B cell (primary cell): ENCODE data around the gene PPT2. TPM values are rescaled to one million over a fixed set of nuclear protein-coding genes. Genes with fewer than 3 reads are reported as not detected.

Experiments used
- ATAC-seq: fragments of 200-7000 bp; cut with Tn5 transposase; one replicate; pipeline ENCODE4 v1.10.0; 2021; ENCODE audit warnings: low read depth, mild to moderate bottlenecking, moderate number of reproducible peaks, moderate library complexity
- CTCF ChIA-PET: fragments of 350-600 bp; sonication (Branson Sonifier 250); formaldehyde crosslinking; loops from one replicate; lab custom pipeline; 2021; ENCODE audit warnings: antibody characterized with exemption, inconsistent platforms; lab: Charles Lee
- POLR2A ChIA-PET: fragments of 350-600 bp; sonication (Branson Sonifier 250); formaldehyde crosslinking; loops from one replicate; lab custom pipeline; 2021; ENCODE audit warnings: antibody characterized with exemption; lab: Charles Lee
- DNase-seq: peaks from one replicate; pipeline ENCODE4 v3.0.0; 2013
- H2AFZ ChIP-seq: 2 replicates; pipeline ENCODE4 v1.6.1; 2012; ENCODE audit warnings: mild to moderate bottlenecking, low read depth, low read length; ENCODE audit not compliant: insufficient read depth, poor library complexity, severe bottlenecking
- H3K27ac ChIP-seq, 2 donors: 1 replicate in 1 of 2; 2 replicates in 1 of 2; pipeline ENCODE4 v1.5.1; 2012 to 2013; ENCODE audit warnings: low read length in 2 of 2, mild to moderate bottlenecking in 2 of 2, moderate library complexity in 1 of 2
- H3K27me3 ChIP-seq, 4 experiments: fragments of 200-600 bp in 1 of 4; sonication (generic) in 1 of 4; replicated peaks in 1 of 4; 1 replicate in 2 of 4; 2 replicates in 2 of 4; pipeline versions ENCODE4 v1.6.1 to v1.7.0; 2013 to 2016; ENCODE audit warnings: low read length in 3 of 4, mild to moderate bottlenecking in 2 of 4, mixed read lengths in 1 of 4, moderate library complexity in 1 of 4; ENCODE audit not compliant: insufficient read depth in 4 of 4, control insufficient read depth in 3 of 4; ENCODE audit errors: control extremely low read depth in 1 of 4
- H3K36me3 ChIP-seq, 2 experiments: replicated peaks in 1 of 2; 1 replicate in 1 of 2; 2 replicates in 1 of 2; pipeline versions ENCODE4 v1.6.1 to v1.7.1; 2013; ENCODE audit warnings: low read length in 1 of 2; ENCODE audit not compliant: insufficient read depth in 2 of 2, control insufficient read depth in 1 of 2; ENCODE audit errors: control extremely low read depth in 1 of 2, extremely low read depth in 1 of 2
- H3K4me1 ChIP-seq, 2 donors: fragments of 200-600 bp in 1 of 2; sonication (generic) in 1 of 2; 1 replicate in 1 of 2; 2 replicates in 1 of 2; pipeline versions ENCODE4 v1.5.1 to v1.6.1; 2013 to 2017; ENCODE audit warnings: low read length in 2 of 2; ENCODE audit not compliant: control insufficient read depth in 2 of 2, insufficient read depth in 2 of 2
- H3K4me2 ChIP-seq: replicated peaks from 2 replicates; pipeline ENCODE3; 2012; ENCODE audit warnings: mild to moderate bottlenecking, low read depth, low read length; ENCODE audit not compliant: poor library complexity, severe bottlenecking
- H3K4me3 ChIP-seq, 5 experiments: fragments of 200-600 bp in 1 of 5; sonication (generic) in 1 of 5; 1 replicate in 3 of 5; 2 replicates in 2 of 5; pipeline versions ENCODE4 v1.5.1 to v1.7.0; 2011 to 2016; ENCODE audit warnings: low read length in 4 of 5, mild to moderate bottlenecking in 4 of 5, low read depth in 2 of 5, control low read depth in 1 of 5, moderate library complexity in 1 of 5; ENCODE audit not compliant: insufficient read depth in 1 of 5; ENCODE audit errors: control extremely low read depth in 1 of 5, extremely low read depth in 1 of 5
- H3K79me2 ChIP-seq: fragments of 200-600 bp; sonication (generic); one replicate; pipeline ENCODE4 v1.6.0; 2016; ENCODE audit warnings: low read length; ENCODE audit not compliant: control insufficient read depth, insufficient read depth
- H3K9ac ChIP-seq: fragments of 200-600 bp; sonication (generic); 2 replicates; pipeline ENCODE4 v1.6.1; 2017; ENCODE audit warnings: mild to moderate bottlenecking, low read length, moderate library complexity
- H3K9me3 ChIP-seq, 3 donors: one replicate each; pipeline versions ENCODE4 v1.6.1 to v1.7.1; 2013; ENCODE audit warnings: low read length in 2 of 3; ENCODE audit not compliant: control insufficient read depth in 2 of 3, insufficient read depth in 1 of 3; ENCODE audit errors: control extremely low read depth in 1 of 3
- H4K20me1 ChIP-seq: 2 replicates; pipeline ENCODE4 v1.6.0; 2012; ENCODE audit warnings: mild to moderate bottlenecking, low read length; ENCODE audit not compliant: insufficient read depth, control insufficient read depth, poor library complexity, severe bottlenecking
- H3K27ac Mint-ChIP-seq: one replicate; pipeline ENCODE4 v1.8.0; 2021; ENCODE audit warnings: mixed read lengths
- H3K27me3 Mint-ChIP-seq: one replicate; pipeline ENCODE4 v1.8.0; 2021; ENCODE audit warnings: mixed read lengths
- H3K4me1 Mint-ChIP-seq: one replicate; pipeline ENCODE4 v1.8.0; 2021; ENCODE audit warnings: mixed read lengths
- H3K4me3 Mint-ChIP-seq: one replicate; pipeline ENCODE4 v1.8.0; 2021; ENCODE audit warnings: mixed read lengths
- H3K9me3 Mint-ChIP-seq: one replicate; pipeline ENCODE4 v1.8.0; 2022; ENCODE audit warnings: mixed read lengths; ENCODE audit not compliant: insufficient read depth
- CTCF ChIP-seq: fragments of 200-600 bp; IDR thresholded peaks from one replicate; pipeline ENCODE4 v1.8.0; 2022; ENCODE audit warnings: antibody characterized with exemption, mild to moderate bottlenecking
- EZH2 ChIP-seq: IDR thresholded peaks from 2 replicates; pipeline ENCODE4 v1.6.1; 2012; ENCODE audit warnings: borderline replicate concordance, low read depth, mild to moderate bottlenecking, moderate library complexity, low read length; ENCODE audit not compliant: insufficient read depth, poor library complexity, severe bottlenecking
- WGBS: methylation state at CpG from one replicate; pipeline ENCODE4 v1.1.5; 2013; ENCODE audit warnings: missing lambda C conversion rate; ENCODE audit not compliant: insufficient coverage; 5-methylcytosine and 5-hydroxymethylcytosine counted together
- intact Hi-C: fragments of 100-400 bp; cut with micrococcal nuclease; formaldehyde crosslinking; loops from one replicate; pipeline ENCODE4 v1.10.0; 2022
- polyA plus RNA-seq: library from polyadenylated mRNA; depleted of rRNA; stranded (reverse); fragments of >200 nt; gene quantifications from 2 replicates; pipeline ENCODE4 v1.2.3, GENCODE V29; 2012
- total RNA-seq, 2 donors: library from RNA; stranded (reverse); fragments of 120-200 nt in 1 of 2; gene quantifications; 1 replicate in 1 of 2; 2 replicates in 1 of 2; pipeline versions ENCODE4 v1.2.3 to v1.2.4, GENCODE V29; 2013 to 2022

PPT2 gene
- total and polyA plus RNA-seq, 2 donors (not counting 1 experiment from before 2014, with no cell fraction given): 1.2 to 4.2 TPM

GRCh38 chr6:32200711-32201475, 47.0 kb downstream of the PPT2 start:
- POLR2A ChIA-PET: no interaction called here
- no peak overlapping the region for H3K9ac ChIP-seq

More at GRCh38 chr6:32200711-32201475, 47.0 kb downstream of the PPT2 start:
- TF ChIP-seq EZH2 (no peak), CTCF (no peak)
- DNase-seq (no peak), ATAC-seq (no peak)
- H3K79me2 ChIP-seq: no peaks in the 10 kb centered on the region
- no peak overlapping the region for H3K27ac ChIP-seq
- WGBS: 95% methylated on average over 11 of the region's 13 CpGs
- no peak overlapping the region for H3K4me3 Mint-ChIP-seq
- peaks cover 0 to 8% (median 2%) of the 10 kb centered on the region in 4 experiments for H3K27me3 ChIP-seq
- no peaks in the 10 kb centered on the region for H3K9me3 Mint-ChIP-seq
- H3K4me1 Mint-ChIP-seq: peaks cover 13% of the 10 kb centered on the region
- H3K27me3 Mint-ChIP-seq: peaks cover 8% of the 10 kb centered on the region
- H3K36me3 ChIP-seq: no peaks in the 10 kb centered on the region
- CTCF ChIA-PET: no interaction called here
- H3K4me1 ChIP-seq: peaks cover 6 to 12% of the 10 kb centered on the region in 2 donors
- intact Hi-C loops: no loop called here
- H4K20me1 ChIP-seq: no peaks in the 10 kb centered on the region
- H3K9me3 ChIP-seq: no peaks in the 10 kb centered on the region
- H2AFZ ChIP-seq: no peak overlapping the region
- no peak overlapping the region for H3K27ac Mint-ChIP-seq
- no peak overlapping the region for H3K4me2 ChIP-seq
- H3K4me3 ChIP-seq: no peak overlapping the region
